Measurements from ENCODE around the gene P4HB. TPM values are rescaled to one million over a fixed set of nuclear protein-coding genes. Genes with fewer than 3 reads are reported as not detected.

P4HB gene
- total RNA-seq, 4 donors from 2014 or later: 289 to 508 (median 447) TPM

GRCh38 chr17:81846743-81847689 lies 13.3 kb downstream of the P4HB start:
- no peak for TF ChIP-seq CTCF (IDR thresholded peaks at IDR 0.05; ENCODE audit: low read depth)

GRCh38 chr17:81845881-81846742 lies 14.2 kb downstream of the P4HB start:
- TF ChIP-seq CTCF (IDR thresholded peaks at IDR 0.05; ENCODE audit: low read depth): no peak

GRCh38 chr17:81845361-81845760 lies 15.0 kb downstream of the P4HB start:
- TF ChIP-seq CTCF (IDR thresholded peaks at IDR 0.05; ENCODE audit: low read depth): no peak

DNA sequence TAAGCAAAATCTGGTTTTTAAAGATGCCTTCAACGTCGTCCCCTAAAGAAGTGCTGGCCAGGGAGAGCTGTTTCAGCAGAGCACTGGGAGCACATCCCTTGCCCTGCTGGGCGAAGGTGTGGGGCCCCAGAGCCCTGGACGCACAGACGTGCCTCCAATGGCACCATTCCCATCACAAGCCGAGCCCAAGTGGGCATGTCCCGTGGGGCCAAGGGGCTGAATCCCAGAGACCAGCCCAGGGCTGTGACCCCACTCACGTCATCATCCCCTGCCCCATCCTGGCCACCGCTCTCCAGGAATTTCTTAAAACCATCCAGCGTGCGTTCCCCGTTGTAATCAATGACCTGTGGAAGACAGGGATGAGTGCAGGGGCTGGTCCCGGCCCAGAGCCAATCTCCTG lies 15.4 kb downstream of the P4HB start:
- TF ChIP-seq CTCF (IDR thresholded peaks at IDR 0.05; ENCODE audit: low read depth): no peak

DNA sequence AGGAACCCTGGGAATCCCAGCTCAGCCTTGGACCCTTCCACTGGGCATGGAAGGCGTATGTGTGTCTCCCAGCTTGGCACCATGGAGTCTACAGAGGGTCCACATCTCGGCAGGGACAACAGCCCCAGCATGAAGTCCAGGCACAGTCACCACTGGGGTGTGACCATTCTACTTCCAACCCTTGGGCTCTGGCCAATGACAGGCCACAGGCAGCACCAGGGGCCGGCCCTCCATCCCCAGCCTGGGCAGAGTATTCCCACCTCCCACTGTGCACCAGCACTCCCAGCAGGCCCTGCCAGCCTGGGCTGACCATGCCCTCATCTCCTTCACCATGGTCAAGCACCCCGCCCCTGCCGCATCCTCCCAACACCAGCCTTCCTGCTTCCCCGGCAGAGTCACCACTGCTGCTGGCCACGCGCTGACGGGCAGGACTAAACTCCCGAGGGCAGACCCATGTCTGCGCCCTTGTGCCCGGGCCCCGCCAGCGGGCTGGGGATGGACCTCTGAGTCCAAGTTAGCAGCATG lies 15.9 kb downstream of the P4HB start:
- no peak for TF ChIP-seq CTCF (IDR thresholded peaks at IDR 0.05; ENCODE audit: low read depth)

DNA sequence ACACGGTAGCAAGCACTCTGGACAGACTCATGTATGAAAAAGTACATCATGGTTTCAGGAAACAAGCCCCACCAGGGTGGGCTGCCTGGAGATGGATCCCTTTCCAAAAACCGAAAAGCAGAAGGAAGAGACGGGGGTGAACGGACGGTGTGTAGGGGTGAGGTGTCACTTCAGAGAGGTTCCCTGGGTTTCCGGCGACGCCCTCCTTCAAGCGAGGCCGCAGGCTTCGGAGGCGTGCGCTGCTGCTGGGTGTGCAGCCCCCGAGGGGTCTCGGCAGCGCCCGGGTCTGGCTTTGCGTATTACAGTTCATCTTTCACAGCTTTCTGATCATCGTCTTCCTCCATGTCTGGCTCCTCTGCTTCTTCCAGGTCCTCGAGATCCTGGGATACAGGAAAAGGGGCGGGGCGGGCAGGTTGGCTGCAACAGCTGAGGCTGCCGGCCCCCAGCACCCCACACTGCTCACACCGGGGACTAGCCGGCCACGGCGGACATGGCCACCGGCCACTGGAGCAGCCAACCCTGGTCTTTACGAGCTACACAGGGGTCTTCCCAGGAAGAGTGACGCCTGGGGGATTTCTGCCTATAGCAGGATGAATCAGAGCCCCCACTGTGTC lies 16.5 kb downstream of the P4HB start:
- TF ChIP-seq CTCF (IDR thresholded peaks at IDR 0.05; ENCODE audit: low read depth): no peak
